ENCODE results near the gene C1orf74. TPM values are rescaled to one million over a fixed set of nuclear protein-coding genes. Genes with fewer than 3 reads are reported as not detected.

C1orf74 gene
- total RNA-seq, 1 experiment from 2014 or later: 5.7 TPM

- no peak overlapping the region for H3K27ac ChIP-seq (ENCODE audit: low read length)
- intact Hi-C loops (cut with micrococcal nuclease): loop anchor here (10.0 kb wide), 1 partner anchor 414 kb away; the partner anchor contains the start of gene SERTAD4
- H3K9me3 ChIP-seq (ENCODE audit: low read length): no peaks in the 10 kb centered on the region
- no peaks in the 10 kb centered on the region for H3K79me2 ChIP-seq (ENCODE audit: low read length)
- no peaks in the 10 kb centered on the region for H3K9me2 ChIP-seq (replicated peaks; ENCODE audit: low read length)
- H3F3A ChIP-seq (ENCODE audit: low read length, unreplicated experiment): peaks cover 12% of the 10 kb centered on the region
- H3K4me3 ChIP-seq (ENCODE audit: low read length): no peak overlapping the region
- H3K4me2 ChIP-seq (ENCODE audit: low read length): no peak overlapping the region
- H3K4me1 ChIP-seq (ENCODE audit: insufficient read depth, low read length): peaks cover 41% of the 10 kb centered on the region
- H3K27me3 ChIP-seq (ENCODE audit: low read length): no peaks in the 10 kb centered on the region
- no peak overlapping the region for H3K9ac ChIP-seq (ENCODE audit: low read length)
- POLR2A ChIA-PET (ENCODE audit: unreplicated experiment): no interaction called here
- BruUV-seq (replicated peaks): no TSS peak
- no peaks in the 10 kb centered on the region for H4K20me1 ChIP-seq (ENCODE audit: low read length)
- CTCF ChIA-PET: no interaction called here
- no peak overlapping the region for H2AFZ ChIP-seq (ENCODE audit: low read length)
- H3K36me3 ChIP-seq (ENCODE audit: low read depth, low read length): no peaks in the 10 kb centered on the region
- no peak for ATAC-seq
- TF ChIP-seq EZH2 (IDR thresholded peaks at IDR 0.05; ENCODE audit: low read length, unreplicated experiment) (no peak), EZH2phosphoT487 (IDR thresholded peaks at IDR 0.05; ENCODE audit: borderline replicate concordance, low read length) (no peak), CTCF (conservative IDR thresholded peaks at IDR 0.05; ENCODE audit: low read depth, low read length) (no peak)
- no peak for DNase-seq
Measured at GRCh38 chr1:209820986-209821385, 36.6 kb upstream of the C1orf74 start.

- Histone ChIP-seq H3K4me2 (ENCODE audit: low read length) (no peak overlapping the region), H3K4me1 (ENCODE audit: insufficient read depth, low read length) (peaks cover 23% of the 10 kb centered on the region), H3K9ac (ENCODE audit: low read length) (no peak overlapping the region), H3K9me2 (replicated peaks; ENCODE audit: low read length) (no peaks in the 10 kb centered on the region), H3K79me2 (ENCODE audit: low read length) (no peaks in the 10 kb centered on the region), H3K36me3 (ENCODE audit: low read depth, low read length) (no peaks in the 10 kb centered on the region), H3F3A (ENCODE audit: low read length, unreplicated experiment) (peaks cover 7% of the 10 kb centered on the region), H3K9me3 (ENCODE audit: low read length) (no peaks in the 10 kb centered on the region), H3K27me3 (ENCODE audit: low read length) (no peaks in the 10 kb centered on the region), H3K4me3 (ENCODE audit: low read length) (no peak overlapping the region), H2AFZ (ENCODE audit: low read length) (no peak overlapping the region), H4K20me1 (ENCODE audit: low read length) (no peaks in the 10 kb centered on the region), H3K27ac (ENCODE audit: low read length) (no peak overlapping the region)
- DNase-seq (no peak), ATAC-seq (no peak)
- intact Hi-C loops (cut with micrococcal nuclease): no loop called here
- CTCF ChIA-PET: no interaction called here
- TF ChIP-seq EZH2 (IDR thresholded peaks at IDR 0.05; ENCODE audit: low read length, unreplicated experiment): no peak
- no peak for TF ChIP-seq CTCF (conservative IDR thresholded peaks at IDR 0.05; ENCODE audit: low read depth, low read length)
- TF ChIP-seq EZH2phosphoT487 (IDR thresholded peaks at IDR 0.05; ENCODE audit: borderline replicate concordance, low read length): no peak
- POLR2A ChIA-PET (ENCODE audit: unreplicated experiment): no interaction called here
- no TSS peak for BruUV-seq (replicated peaks)
Measured at GRCh38 chr1:209819058-209819457, 34.7 kb upstream of the C1orf74 start.

- H3K9ac ChIP-seq (ENCODE audit: low read length): no peak overlapping the region
- H3K4me2 ChIP-seq (ENCODE audit: low read length): no peak overlapping the region
- H3K27ac ChIP-seq (ENCODE audit: low read length): no peak overlapping the region
- TF ChIP-seq EZH2 (IDR thresholded peaks at IDR 0.05; ENCODE audit: low read length, unreplicated experiment): no peak
- no peak for TF ChIP-seq CTCF (conservative IDR thresholded peaks at IDR 0.05; ENCODE audit: low read depth, low read length)
- no peak for TF ChIP-seq EZH2phosphoT487 (IDR thresholded peaks at IDR 0.05; ENCODE audit: borderline replicate concordance, low read length)
- DNase-seq (no peak), ATAC-seq (no peak)
- H3K27me3 ChIP-seq (ENCODE audit: low read length): no peaks in the 10 kb centered on the region
- H3F3A ChIP-seq (ENCODE audit: low read length, unreplicated experiment): no peaks in the 10 kb centered on the region
- ChIA-PET POLR2A (ENCODE audit: unreplicated experiment) (interaction anchor here (0.6 kb wide), 1 partner anchor 27 kb away, joined by 4 read pairs; no protein-coding TSS in a partner anchor), CTCF (no interaction called here)
- H4K20me1 ChIP-seq (ENCODE audit: low read length): no peaks in the 10 kb centered on the region
- H3K9me2 ChIP-seq (replicated peaks; ENCODE audit: low read length): no peaks in the 10 kb centered on the region
- H3K4me1 ChIP-seq (ENCODE audit: insufficient read depth, low read length): peaks cover 9% of the 10 kb centered on the region
- no peaks in the 10 kb centered on the region for H3K9me3 ChIP-seq (ENCODE audit: low read length)
- H3K4me3 ChIP-seq (ENCODE audit: low read length): no peak overlapping the region
- intact Hi-C loops (cut with micrococcal nuclease): no loop called here
- no peaks in the 10 kb centered on the region for H3K79me2 ChIP-seq (ENCODE audit: low read length)
- no TSS peak for BruUV-seq (replicated peaks)
- no peak overlapping the region for H2AFZ ChIP-seq (ENCODE audit: low read length)
- H3K36me3 ChIP-seq (ENCODE audit: low read depth, low read length): no peaks in the 10 kb centered on the region
Measured at GRCh38 chr1:209817691-209818090, 33.3 kb upstream of the C1orf74 start.

Data from PC-3 (cell line).